Spinal cord (tissue), 10 donors: ENCODE results near the gene SAMMSON. TPM values are rescaled to one million over a fixed set of nuclear protein-coding genes. Genes with fewer than 3 reads are reported as not detected.
A peak's percentile ranks its signal among the peaks of the same experiment; 100 is the strongest.

Experiments
- DNase-seq, 6 donors: peaks; one replicate each; pipeline versions ENCODE4 v3.0.0 to v3.0.0-alpha.2; 2013 to 2015; ENCODE audit warnings: low spot score in 6 of 6, low read depth in 4 of 6
- H3K27ac ChIP-seq: one replicate; pipeline ENCODE4 v1.5.1; 2013; ENCODE audit warnings: low read depth, low read length, control low read depth
- H3K27me3 ChIP-seq: one replicate; pipeline ENCODE4 v1.6.1; 2013; ENCODE audit warnings: low read length; ENCODE audit not compliant: control insufficient read depth, insufficient read depth
- H3K36me3 ChIP-seq: one replicate; pipeline ENCODE4 v1.6.1; 2013; ENCODE audit warnings: low read length; ENCODE audit not compliant: control insufficient read depth, insufficient read depth
- H3K4me1 ChIP-seq: one replicate; pipeline ENCODE4 v1.6.1; 2013; ENCODE audit warnings: low read length; ENCODE audit not compliant: control insufficient read depth, insufficient read depth
- H3K4me3 ChIP-seq: one replicate; pipeline ENCODE4 v1.5.1; 2013; ENCODE audit warnings: low read depth, low read length, control low read depth
- H3K9me3 ChIP-seq: one replicate; pipeline ENCODE4 v1.6.1; 2013; ENCODE audit warnings: low read length; ENCODE audit not compliant: control insufficient read depth, insufficient read depth
- WGBS: methylation state at CpG from one replicate; pipeline ENCODE4 v1.1.5; 2013; ENCODE audit warnings: missing lambda C conversion rate; ENCODE audit not compliant: insufficient coverage; 5-methylcytosine and 5-hydroxymethylcytosine counted together
- polyA plus RNA-seq, 2 donors: library from polyadenylated mRNA; unstranded; fragments of 120-200 nt; gene quantifications; one replicate each; pipeline ENCODE4 v1.2.1, GENCODE V29; 2013; ENCODE audit not compliant: insufficient read length in 2 of 2
- total RNA-seq, 2 donors: library from RNA; depleted of rRNA in 1 of 2; stranded (reverse); fragments of 120-200 nt in 1 of 2; fragments of >200 nt in 1 of 2; gene quantifications; one replicate each; pipeline versions ENCODE4 v1.2.3 to v1.2.4, GENCODE V29; 2013 to 2014
- donor health status: healthy.

The SAMMSON gene
- total and polyA plus RNA-seq, 4 donors, result 0.17 to 0.40 (median 0.21) TPM; not detected in 1

- DNase-seq, result no peak
- H3K36me3 ChIP-seq, result no peaks in the 10 kb centered on the region
- no peak overlapping the region for H3K27ac ChIP-seq
- no peaks in the 10 kb centered on the region for H3K4me1 ChIP-seq
- no peak overlapping the region for H3K4me3 ChIP-seq
- no peaks in the 10 kb centered on the region for H3K9me3 ChIP-seq
- WGBS, result 86% methylated on average over 3 of the region's 5 CpGs
- no peaks in the 10 kb centered on the region for H3K27me3 ChIP-seq
These were observed 97.0 kb downstream of the SAMMSON start for GRCh38 chr3:70096376-70097066.

DNA sequence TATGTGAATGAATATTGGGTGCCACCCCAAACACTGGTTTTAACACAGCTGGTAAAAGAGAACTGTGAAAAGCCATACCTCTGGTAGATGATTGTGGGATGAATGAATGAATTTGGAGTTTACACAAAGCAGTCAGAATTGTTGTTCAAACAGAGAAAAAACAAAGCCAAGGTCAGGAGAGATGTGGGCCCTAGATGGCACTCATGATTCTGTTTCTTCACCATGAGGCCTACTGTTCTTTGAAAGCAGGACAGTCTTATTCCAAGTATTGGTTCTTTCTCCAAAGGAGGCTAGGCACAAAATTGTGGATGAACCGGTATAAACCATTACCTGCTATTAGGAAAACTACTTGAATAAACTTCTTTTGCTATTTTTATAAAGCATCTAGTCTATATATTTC, 97.6 kb downstream of the SAMMSON start:
- peak in 1 of 6 donors; percentile 13 for DNase-seq
- Histone ChIP-seq H3K4me1 (no peaks in the 10 kb centered on the region), H3K27ac (no peak overlapping the region), H3K9me3 (no peaks in the 10 kb centered on the region), H3K4me3 (no peak overlapping the region), H3K27me3 (no peaks in the 10 kb centered on the region), H3K36me3 (no peaks in the 10 kb centered on the region)
- no CpG with 5 or more reads among the region's 1 CpG for WGBS

- H3K27ac ChIP-seq, result no peak overlapping the region
- H3K4me1 ChIP-seq, result no peaks in the 10 kb centered on the region
- WGBS, result no CpG with 5 or more reads among the region's 6 CpGs
- no peaks in the 10 kb centered on the region for H3K36me3 ChIP-seq
- no peaks in the 10 kb centered on the region for H3K27me3 ChIP-seq
- H3K4me3 ChIP-seq, result no peak overlapping the region
- DNase-seq, result no peak
- H3K9me3 ChIP-seq, result no peaks in the 10 kb centered on the region
These were observed 108.5 kb downstream of the SAMMSON start for GRCh38 chr3:70108072-70108471.

DNA sequence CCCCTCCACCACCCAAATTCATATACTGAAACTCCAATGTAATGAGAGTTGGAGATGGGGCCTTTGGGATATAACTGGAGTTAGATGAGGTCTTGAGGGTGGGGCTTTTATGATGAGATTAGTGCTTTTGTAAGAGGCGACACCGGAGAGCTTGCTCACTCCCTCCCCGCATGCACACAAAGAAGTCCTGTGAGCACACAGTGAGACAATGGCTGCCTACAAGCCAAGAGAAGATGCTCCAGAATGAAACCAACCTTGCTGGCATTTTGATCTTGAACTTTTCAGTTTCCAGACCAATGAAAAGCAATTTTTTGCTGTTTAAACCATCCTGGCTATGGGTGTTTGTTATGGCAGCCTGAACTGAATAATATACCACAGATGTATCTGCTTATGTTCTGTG, 109.0 kb downstream of the SAMMSON start:
- WGBS, result 74% methylated on average over 3 of the region's 3 CpGs
- Histone ChIP-seq H3K27ac (no peak overlapping the region), H3K4me3 (no peak overlapping the region)

GRCh38 chr3:70110066-70110465, 110.5 kb downstream of the SAMMSON start:
- H3K36me3 ChIP-seq, result no peaks in the 10 kb centered on the region
- no peaks in the 10 kb centered on the region for H3K9me3 ChIP-seq
- no peaks in the 10 kb centered on the region for H3K4me1 ChIP-seq
- 67% methylated on average over 1 of the region's 2 CpGs for WGBS
- no peak overlapping the region for H3K4me3 ChIP-seq
- DNase-seq, result no peak
- no peak overlapping the region for H3K27ac ChIP-seq
- no peaks in the 10 kb centered on the region for H3K27me3 ChIP-seq

More for the DNA sequence above, 109.0 kb downstream of the SAMMSON start:
- Histone ChIP-seq H3K36me3 (no peaks in the 10 kb centered on the region), H3K9me3 (no peaks in the 10 kb centered on the region), H3K4me1 (no peaks in the 10 kb centered on the region), H3K27me3 (no peaks in the 10 kb centered on the region)
- no peak for DNase-seq

GRCh38 chr3:70111411-70111810, 111.9 kb downstream of the SAMMSON start:
- no CpG with 5 or more reads among the region's 1 CpG for WGBS
- no peak overlapping the region for H3K4me3 ChIP-seq
- H3K27ac ChIP-seq, result no peak overlapping the region
- no peaks in the 10 kb centered on the region for H3K27me3 ChIP-seq
- DNase-seq, result no peak
- H3K36me3 ChIP-seq, result no peaks in the 10 kb centered on the region
- no peaks in the 10 kb centered on the region for H3K9me3 ChIP-seq
- H3K4me1 ChIP-seq, result no peaks in the 10 kb centered on the region

DNA sequence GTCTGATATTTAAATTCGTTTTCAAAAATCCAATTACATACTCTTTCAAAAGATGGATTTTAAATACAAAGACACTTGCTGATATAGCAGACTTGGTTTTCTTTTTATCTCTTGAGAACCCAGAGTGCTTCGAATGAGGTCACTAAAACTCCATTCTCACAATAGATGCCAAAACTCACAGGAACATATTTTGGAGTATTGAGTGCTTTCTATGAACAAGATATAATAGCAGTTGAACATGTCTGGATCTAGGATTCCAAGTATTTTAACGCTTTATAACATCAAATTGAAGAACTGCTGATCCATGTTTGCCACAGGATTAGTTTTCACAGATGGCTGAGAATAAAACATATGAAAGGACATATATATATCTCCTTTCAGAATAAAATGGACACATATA, 113.2 kb downstream of the SAMMSON start:
- H3K27me3 ChIP-seq, result no peaks in the 10 kb centered on the region
- no CpG with 5 or more reads among the region's 3 CpGs for WGBS
- DNase-seq, result peak in 1 of 6 donors; percentile 21
- no peak overlapping the region for H3K27ac ChIP-seq
- no peaks in the 10 kb centered on the region for H3K9me3 ChIP-seq
- no peaks in the 10 kb centered on the region for H3K4me1 ChIP-seq
- H3K4me3 ChIP-seq, result no peak overlapping the region
- no peaks in the 10 kb centered on the region for H3K36me3 ChIP-seq

GRCh38 chr3:70114431-70114830, 114.9 kb downstream of the SAMMSON start:
- DNase-seq, result no peak
- WGBS, result no CpG with 5 or more reads among the region's 1 CpG
- Histone ChIP-seq H3K4me1 (no peaks in the 10 kb centered on the region), H3K27ac (no peak overlapping the region), H3K4me3 (no peak overlapping the region), H3K9me3 (no peaks in the 10 kb centered on the region), H3K36me3 (no peaks in the 10 kb centered on the region), H3K27me3 (no peaks in the 10 kb centered on the region)

DNA sequence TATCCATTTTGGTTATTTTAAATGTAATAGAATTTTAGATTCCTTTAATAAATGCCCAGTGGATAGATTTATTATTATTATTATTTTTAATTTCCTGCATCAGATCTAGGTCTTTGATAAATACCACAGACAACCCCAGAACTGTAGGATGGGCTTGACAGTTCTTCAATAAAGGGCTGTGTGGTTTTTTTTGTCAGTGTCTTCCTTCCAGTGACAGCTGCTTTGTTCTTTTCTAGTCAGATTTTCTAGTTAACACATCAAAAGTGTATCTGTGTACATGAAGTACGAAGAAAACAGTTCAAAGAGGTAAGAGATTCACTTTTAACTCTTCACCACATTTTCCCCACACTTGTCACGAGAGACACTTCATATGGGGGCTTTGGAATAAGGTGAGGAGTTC, 120.3 kb downstream of the SAMMSON start:
- H3K36me3 ChIP-seq, result no peaks in the 10 kb centered on the region
- no peaks in the 10 kb centered on the region for H3K27me3 ChIP-seq
- H3K9me3 ChIP-seq, result no peaks in the 10 kb centered on the region
- WGBS, result no CpG with 5 or more reads among the region's 2 CpGs
- H3K4me1 ChIP-seq, result no peaks in the 10 kb centered on the region
- H3K27ac ChIP-seq, result no peak overlapping the region
- DNase-seq, result no peak
- no peak overlapping the region for H3K4me3 ChIP-seq
